GM18505 (cell line): ENCODE data around the gene CMKLR1.

Experiments
- ATAC-seq: cut with Tn5 transposase; IDR thresholded peaks from one replicate; pipeline ENCODE4 v1.9.1; 2021; ENCODE audit not compliant: unreplicated experiment
- POLR2A ChIP-seq: IDR thresholded peaks from 4 replicates; pipeline ENCODE4 v1.6.1; 2011; ENCODE audit warnings: borderline replicate concordance; ENCODE audit not compliant: insufficient read depth, insufficient read length; ENCODE audit errors: extremely low read depth

CMKLR1 gene

DNA sequence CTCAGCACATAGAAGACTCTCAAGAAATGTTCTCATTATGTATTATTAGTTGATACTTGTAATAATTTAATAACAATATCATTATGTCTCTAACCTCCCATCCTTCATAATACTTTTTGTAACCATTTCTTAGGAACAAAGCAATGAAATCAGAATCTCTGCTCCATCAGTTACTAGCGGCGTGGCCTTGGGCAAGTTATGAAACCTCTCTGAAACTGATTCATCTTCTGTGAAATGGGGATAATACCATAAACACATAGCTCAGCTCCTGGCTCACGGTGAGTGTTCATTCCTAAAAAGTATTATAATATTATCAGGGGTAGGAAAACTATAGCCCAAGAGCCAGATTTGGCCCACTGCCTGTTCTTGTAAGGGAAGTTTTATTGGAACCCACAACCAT lies 11.4 kb upstream of the CMKLR1 start:
- TF ChIP-seq POLR2A, result no peak
- ATAC-seq, result no peak

DNA sequence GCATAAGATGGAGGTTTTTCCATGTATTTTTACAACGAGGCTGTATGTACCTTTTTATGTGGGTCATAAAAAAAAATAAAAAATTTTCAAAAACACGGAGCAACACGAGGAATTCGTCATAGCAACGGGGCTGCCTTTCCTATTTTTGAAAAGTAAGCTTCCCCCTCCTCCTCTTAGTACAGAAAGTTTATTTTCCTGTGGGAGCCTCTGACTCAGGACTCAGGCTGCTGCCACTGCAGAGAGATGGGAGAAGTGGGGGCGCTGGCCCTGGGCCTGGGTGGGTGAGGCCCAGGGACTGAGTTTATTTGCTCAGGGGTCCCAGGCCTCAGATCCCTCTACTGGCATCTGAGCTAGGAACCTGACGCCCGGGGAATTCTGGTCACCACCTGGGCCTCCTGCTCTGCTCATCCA lies 10.2 kb upstream of the CMKLR1 start:
- no peak for ATAC-seq
- no peak for TF ChIP-seq POLR2A

- TF ChIP-seq POLR2A, result no peak
- no peak for ATAC-seq
Observed at GRCh38 chr12:108348842-108349241, 9.7 kb upstream of the CMKLR1 start.

GRCh38 chr12:108346727-108347710 lies 7.9 kb upstream of the CMKLR1 start:
- ATAC-seq, result no peak
- TF ChIP-seq POLR2A, result no peak

DNA sequence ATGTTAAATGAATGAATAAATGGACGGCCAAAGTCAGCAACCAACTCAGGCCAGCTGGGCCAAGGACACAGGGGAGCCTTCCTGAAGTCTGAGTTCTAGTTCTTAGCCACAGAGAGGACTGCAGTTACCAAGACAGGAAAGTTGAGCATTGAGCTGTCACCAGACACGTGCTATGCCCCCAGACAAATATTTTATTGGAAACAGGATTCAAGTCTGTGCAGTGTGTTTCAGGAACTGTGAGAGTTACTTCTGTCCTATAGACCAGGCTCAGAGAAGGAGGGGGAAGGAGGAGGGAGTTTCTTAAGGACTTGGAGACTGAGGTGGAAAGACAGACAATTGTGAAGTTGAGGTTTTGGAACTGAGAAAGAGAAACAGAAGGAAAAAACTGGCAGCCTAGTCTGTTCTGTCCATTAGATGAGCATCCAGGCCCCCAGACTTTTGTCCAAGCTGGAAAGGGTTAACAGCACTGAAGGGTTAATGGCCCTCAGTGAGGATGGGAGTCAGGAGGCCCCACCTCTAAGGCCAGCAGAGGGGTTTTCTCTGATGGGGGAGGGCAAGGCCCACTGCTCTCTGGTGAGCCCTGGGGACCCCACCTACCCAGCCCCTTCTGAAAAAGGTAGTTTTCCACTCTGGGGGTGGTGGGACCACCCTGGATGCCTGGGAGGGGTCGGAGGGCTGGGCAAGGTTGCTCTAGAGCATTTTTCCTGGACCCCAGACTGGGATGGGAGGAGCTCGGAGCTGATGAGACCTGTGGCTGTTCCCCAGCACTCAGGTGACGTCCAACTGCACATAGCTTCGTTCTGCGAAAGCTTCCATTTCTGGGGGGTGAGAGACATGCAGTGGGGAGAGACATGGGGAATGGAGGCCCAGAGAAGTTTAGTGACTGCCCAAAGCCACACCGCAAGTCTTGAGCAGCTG lies 6.9 kb upstream of the CMKLR1 start:
- no peak for TF ChIP-seq POLR2A
- no peak for ATAC-seq

DNA sequence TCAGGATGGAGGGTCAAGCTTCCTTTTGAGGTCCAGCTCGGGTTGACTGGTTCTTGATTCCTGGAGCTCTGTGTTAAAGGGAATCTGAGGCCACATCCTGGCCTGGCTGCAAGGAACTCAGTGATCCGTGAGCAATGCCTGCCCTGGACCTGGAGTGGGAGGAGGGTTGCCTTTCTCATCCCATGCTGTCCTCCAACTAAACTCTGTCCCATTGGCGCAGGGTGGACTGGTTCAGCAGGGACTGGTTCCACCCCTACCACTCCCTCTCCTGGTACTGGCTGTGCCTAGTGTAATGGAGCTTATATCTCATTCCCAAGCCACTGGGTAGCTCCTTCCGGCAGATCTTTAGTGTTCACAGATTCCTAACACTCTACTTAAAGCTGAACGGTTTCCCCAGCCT lies 3.9 kb upstream of the CMKLR1 start:
- no peak for TF ChIP-seq POLR2A
- no peak for ATAC-seq

DNA sequence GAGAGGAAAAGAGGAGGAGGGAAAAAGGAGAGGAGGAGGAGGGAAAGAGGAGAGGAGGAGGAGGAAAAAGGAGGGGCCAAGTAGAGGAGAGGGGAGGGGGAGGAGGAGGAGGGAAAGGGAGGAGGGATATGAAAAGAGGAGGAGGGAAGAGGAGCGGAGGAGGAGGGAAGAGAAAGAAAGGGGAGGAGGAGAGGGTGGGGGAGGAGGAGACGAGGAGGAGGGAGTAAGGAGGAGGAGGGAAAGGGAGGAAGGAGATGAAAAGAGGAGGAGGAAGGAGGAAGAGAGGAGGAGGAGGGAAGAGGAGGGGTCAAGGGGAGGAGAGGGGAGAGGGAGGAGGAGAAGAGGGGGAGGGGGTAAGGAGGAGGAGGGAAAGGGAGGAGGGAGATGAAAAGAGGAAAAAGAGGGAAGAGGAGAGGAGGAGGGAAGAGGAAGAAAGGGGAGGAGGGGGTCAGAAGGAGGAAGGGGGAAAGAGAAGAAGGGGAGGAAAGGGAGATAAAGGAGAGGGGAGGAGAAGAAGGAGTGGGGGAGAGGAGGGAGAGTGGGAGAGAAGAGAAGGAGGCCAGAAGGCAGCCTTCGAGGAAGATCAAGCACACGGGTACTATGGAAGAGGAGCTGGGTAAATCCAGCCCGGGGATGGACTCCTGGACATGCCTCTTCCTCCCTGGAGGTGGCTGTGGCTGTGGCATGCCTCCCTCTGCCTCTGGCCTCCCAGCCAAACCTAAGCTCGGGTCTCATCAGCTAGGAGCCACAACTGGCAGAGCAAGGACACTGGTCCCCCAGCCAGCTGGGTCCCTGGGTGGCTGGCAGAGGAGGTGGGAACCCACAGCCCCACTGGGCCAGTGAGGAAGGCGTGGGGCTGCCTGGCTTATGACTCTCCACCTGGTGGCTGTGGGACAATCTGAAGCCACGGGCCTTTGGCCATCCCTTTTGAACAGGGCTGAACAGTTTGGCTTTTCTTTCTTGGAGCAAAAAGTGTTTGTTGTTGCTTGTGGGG lies 3.0 kb upstream of the CMKLR1 start:
- no peak for ATAC-seq
- no peak for TF ChIP-seq POLR2A

- TF ChIP-seq POLR2A, result no peak
- no peak for ATAC-seq
Observed at GRCh38 chr12:108341356-108341755, 2.2 kb upstream of the CMKLR1 start.

DNA sequence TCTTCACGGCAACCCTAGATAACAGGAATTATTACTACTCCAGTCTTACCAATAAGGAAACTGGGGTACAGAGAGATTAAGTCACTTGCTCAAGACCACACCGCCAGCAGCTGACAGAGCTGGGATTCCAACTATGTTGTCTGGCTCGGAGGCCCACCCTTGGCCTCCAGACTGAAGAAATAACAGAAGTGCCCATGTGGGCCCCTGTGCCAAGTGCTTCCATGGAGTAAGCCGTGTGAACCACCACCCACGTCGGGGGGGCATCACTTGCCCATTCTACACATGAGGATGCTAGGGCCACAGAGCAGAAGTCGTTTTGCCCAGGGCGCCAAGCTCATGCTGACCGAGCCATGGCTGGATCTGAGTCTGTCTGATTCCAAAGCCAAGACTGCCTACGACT lies 926 bp upstream of the CMKLR1 start:
- TF ChIP-seq POLR2A, result no peak
- no peak for ATAC-seq

- no peak for TF ChIP-seq POLR2A
- no peak for ATAC-seq
Observed at GRCh38 chr12:108337235-108338223, 1.6 kb downstream of the CMKLR1 start.

- ATAC-seq, result peak; percentile 46
- no peak for TF ChIP-seq POLR2A
Observed at GRCh38 chr12:108335349-108336119, 3.6 kb downstream of the CMKLR1 start.

GRCh38 chr12:108333898-108334699 lies 5.0 kb downstream of the CMKLR1 start:
- peak; percentile 36 for TF ChIP-seq POLR2A
- no peak for ATAC-seq
